GM12801 (cell line): Measurements from ENCODE around the gene ABCC3.

Source experiments
- CTCF ChIP-seq: IDR thresholded peaks from one replicate; pipeline ENCODE4 v1.5.1; 2011; ENCODE audit warnings: control low read depth; ENCODE audit not compliant: insufficient read length; ENCODE audit errors: extremely low read depth

The ABCC3 gene

GRCh38 chr17:50667259-50668024 lies 32.8 kb downstream of the ABCC3 start:
- no peak for TF ChIP-seq CTCF

GRCh38 chr17:50668025-50668837 lies 33.5 kb downstream of the ABCC3 start:
- no peak for TF ChIP-seq CTCF

DNA sequence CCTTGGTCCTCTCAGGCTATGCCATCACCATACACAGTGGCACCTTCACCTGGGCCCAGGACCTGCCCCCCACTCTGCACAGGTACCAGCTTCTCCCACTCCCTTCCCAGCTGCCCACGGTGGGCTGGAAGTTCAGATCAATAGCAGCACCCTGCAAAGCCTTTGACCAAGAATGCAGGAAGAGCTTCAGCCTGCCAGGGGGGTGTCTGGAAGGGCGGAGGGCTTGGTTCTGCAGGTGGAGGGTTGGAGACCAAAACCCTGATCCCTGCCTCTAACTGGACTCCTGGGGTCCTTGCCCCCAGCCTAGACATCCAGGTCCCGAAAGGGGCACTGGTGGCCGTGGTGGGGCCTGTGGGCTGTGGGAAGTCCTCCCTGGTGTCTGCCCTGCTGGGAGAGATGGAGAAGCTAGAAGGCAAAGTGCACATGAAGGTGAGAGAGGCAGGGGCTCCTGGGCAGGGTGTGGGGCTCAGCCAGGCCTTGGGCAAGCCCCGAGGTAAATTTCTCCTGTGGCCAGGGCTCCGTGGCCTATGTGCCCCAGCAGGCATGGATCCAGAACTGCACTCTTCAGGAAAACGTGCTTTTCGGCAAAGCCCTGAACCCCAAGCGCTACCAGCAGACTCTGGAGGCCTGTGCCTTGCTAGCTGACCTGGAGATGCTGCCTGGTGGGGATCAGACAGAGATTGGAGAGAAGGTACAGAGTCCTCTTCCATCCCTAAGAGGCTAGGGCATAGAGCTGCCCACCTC lies 34.3 kb downstream of the ABCC3 start:
- TF ChIP-seq CTCF, result no peak

GRCh38 chr17:50672071-50672470 lies 37.4 kb downstream of the ABCC3 start:
- TF ChIP-seq CTCF, result no peak

GRCh38 chr17:50672831-50673551 lies 38.3 kb downstream of the ABCC3 start:
- no peak for TF ChIP-seq CTCF

DNA sequence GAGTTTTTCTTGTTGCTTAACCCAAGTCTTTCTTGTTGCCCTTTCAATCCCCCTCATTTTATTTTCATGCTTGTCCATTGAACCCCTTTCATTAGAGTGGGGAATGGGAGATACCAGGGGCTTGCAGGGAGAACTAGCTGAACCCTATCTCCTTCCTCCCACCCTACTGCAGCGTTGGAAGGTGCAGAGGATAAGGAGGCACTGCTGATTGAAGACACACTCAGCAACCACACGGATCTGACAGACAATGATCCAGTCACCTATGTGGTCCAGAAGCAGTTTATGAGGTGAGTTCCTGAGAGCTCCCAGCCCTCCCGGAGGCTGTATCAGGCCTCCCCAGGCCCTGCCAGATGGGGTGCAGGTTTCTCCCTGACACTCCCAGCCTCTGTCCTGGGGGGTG lies 40.5 kb downstream of the ABCC3 start:
- no peak for TF ChIP-seq CTCF
